AG20443 (cell line): Measurements from ENCODE around the gene ARV1.
"Not testable (repeated sequence)": the region's sequence is repeated elsewhere in the genome, so short reads cannot be mapped to it uniquely, and the experiment has no call there.

Experiments used
- DNase-seq: peaks from one replicate; pipeline ENCODE4 v3.0.0; 2012; ENCODE audit warnings: low spot score, mixed read lengths

The ARV1 gene

DNA sequence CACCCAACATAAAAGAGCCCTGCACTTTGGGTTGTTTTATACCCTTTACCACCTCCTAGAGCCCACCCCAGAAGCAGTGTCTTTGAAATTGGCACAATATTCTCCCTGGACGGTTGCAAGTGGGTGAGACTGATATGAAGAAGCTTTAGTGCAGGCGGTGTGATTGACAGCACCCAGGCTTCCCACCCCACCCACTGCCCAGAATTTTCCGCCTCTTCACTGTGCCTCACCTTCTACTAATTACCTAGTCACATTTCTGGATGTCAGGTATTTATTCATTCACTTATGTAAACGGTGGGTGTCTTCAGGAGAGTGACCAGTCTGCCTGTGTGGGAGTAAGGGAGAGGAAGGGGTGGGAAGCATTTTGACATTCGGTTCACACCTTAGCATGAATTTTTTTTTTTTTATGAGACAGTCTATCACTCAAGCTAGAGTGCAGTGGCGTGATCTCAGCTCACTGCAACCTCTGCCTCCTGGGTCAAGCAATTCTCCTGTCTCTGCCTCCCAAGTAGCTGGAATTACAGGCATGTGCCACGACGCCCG, 62.9 kb downstream of the ARV1 start:
- DNase-seq, result no peak

DNA sequence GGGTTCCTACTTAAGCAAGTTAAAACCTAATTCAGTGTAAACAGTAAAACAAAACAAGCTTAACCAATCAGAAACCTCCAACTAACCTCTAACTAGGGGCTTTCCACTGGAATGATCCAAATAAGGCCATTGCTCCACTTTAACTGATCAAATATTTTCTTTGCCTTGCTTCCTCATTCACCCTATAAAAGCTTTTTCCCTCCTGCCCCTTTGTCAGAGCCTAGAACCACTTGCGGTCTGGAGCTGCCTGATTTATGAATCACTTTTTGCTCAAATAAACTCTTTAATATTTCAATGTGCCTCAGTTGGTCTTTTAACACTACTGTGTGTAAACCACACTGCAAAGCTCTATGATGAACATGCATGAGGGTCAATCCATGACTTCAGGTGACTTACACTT, 65.7 kb downstream of the ARV1 start:
- no peak for DNase-seq

DNA sequence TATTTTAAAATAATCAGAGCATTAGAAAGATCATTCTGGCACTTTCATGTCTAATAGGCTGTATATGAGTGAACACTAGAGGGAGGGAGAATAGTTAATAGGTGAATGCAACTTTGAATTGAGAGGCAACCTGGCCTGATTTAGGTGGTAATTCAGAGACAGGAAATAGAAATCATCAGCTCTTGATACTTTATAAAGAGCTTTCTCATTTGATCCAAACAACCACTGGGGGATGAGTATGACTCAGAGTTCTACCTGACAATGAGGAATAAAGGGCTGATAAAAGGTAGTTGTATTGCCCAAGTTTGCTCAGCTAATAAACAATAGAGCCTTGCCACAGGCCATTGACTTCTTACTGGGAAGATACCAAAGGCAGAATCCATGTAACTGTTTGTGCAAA, 66.4 kb downstream of the ARV1 start:
- no peak for DNase-seq

DNA sequence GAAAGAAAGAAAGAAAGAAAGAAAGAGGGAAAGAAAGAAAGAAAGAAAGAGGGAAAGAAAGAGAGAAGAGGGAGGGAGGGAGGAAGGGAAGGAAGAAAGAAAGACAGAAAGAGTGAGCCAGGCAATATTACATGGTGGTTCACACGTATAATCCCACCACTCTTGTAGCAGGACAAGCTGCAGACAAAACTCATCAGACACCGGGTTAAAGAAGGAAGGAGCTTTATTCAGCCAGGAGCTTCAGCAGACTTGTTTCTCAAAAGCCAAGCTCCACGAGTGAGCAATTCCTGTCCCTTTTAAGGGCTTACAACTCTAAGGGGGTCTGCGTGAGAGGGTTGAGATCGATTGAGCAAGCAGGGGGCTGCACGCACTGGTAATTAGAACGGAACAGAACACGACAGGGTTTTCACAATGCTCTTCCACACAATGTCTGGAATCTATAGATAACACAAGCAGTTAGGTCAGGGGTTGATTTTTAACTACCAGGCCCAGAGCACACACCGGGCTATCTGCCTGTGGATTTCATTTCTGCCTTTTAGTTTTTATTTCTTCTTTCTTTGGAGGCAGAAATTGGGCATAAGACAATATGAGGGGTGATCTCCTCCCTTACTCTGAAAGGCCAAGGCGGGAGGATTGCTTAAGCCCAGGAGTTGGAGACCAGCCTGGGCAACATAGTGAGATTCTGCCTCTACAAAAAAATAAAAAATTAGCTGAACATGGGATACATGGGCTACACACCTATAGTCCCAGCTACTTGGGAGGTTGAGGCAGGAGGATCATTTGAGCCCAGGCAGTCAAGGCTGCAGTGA, 67.2 kb downstream of the ARV1 start:
- not testable (repeated sequence) for DNase-seq

DNA sequence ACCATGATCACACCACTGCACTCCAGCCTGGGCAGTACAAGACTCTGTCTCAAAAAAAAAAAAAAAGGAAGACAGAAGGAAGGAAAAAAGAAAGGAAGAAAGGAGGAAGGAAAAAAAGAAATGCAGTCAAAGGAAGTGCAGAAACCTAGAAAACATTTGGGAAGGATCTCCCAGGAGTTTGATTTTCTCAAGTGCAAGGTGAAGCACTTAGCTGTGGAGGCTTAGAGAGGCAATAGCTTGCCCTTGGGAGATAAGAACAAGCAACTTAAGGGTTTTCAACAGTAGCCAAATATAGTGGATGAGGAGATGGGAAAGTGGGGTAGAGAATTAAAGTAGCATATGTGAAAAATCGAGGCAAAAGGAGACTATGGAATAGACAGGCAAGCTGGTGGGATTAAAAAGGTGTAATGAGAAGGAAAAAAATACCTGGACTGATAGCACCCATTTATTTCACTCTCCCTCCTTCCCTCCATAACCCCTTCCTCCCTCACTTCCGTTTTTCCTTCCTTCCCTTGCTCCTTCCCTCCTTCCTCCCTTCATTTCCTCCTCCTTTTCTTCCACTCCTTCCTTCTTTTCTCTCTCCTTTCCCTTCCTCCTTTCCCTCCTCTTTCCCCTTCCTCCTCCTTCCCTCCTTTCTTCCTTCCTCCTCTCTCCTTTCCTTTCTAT, 68.0 kb downstream of the ARV1 start:
- no peak for DNase-seq

DNA sequence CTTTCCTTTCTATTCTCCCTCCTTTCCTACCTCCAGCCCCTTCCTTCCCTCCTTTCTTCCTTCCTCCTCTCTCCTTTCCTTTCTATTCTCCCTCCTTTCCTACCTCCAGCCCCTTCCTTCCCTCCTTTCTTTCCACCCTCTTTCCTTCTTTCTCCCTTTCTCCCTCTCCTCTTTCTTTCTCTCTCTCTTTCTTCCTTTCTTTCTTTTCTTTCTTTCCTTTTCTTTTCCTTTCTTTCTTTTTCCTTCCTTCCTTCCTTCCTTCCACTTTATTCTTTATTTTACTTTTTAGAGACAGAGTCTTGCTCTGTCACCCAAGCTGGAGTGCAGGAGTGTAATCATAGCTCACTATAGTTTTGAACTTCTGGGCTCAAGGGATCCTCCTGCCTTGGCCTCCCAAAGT, 68.6 kb downstream of the ARV1 start:
- not testable (repeated sequence) for DNase-seq

DNA sequence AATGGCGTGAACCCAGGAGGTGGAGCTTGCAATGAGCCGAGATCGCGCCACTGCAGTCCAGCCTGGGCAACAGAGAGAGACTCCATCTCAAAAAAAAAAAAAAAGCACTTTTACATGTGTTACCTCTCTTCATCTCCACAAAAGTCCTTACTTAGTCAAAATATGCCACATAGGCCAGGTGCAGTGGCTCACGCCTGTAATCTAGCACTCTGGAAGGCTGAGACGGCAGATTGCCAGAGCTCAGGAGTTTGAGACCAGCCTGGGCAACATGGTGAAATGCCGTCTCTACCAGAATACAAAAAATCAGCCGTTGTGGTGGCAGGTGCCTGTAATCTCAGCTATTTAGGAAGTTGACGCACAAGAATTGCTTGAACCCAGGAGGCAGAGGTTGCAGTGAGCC, 69.5 kb downstream of the ARV1 start:
- not testable (repeated sequence) for DNase-seq

DNA sequence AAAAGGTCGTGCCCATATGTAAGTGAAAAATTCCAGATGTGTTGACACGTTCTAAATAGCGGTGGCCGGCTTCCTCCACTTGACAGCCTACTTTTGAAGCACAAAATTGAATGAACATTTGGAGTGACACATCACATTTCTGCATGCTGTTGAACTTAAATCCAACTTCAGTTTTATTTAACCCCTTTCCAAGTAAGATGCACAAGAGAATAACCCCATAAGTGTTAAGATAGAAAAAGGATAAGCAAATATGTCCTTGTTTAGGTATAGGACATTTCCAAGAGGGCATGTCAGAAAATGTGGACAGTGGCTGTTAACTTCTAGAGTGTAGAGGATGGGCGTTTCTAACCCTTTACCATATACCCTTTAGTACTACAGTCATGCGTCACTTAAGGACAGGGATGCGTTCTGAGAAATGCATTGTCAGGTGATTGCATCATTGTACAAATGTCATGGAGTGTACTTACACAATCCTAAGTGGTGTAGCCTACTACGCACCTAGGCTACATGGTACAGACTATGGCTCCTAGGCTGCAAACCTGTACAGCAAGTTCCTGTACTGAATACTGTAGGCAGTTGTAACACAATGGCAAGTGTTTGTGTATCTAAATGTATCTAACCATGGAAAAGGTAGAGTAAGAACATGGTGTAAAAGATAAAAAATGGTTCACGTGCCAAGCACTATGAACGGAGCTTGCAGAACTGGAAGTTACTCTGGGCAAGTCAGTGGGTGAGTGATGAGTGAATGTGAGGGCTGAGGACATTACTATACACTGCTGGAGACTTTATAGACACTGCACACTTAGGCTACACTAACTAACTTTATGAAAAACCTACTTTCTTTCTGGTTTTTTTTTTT, 70.5 kb downstream of the ARV1 start:
- no peak for DNase-seq
